Activated CD8-positive, alpha-beta memory T cell treated with anti-CD3 and anti-CD28 coated beads, Interleukin-2, amount 50 U/mL, for 24 hours (primary cell): Measurements from ENCODE around the gene CEP20.
A peak's percentile ranks its signal among the peaks of the same experiment; 100 is the strongest.
"Not testable (repeated sequence)": the region's sequence is repeated elsewhere in the genome, so short reads cannot be mapped to it uniquely, and the experiment has no call there.

Experiments used
- DNase-seq: peaks from one replicate; pipeline ENCODE4 v3.0.0-alpha.2; 2020; ENCODE audit errors: extremely low read depth

The CEP20 gene, protein sequence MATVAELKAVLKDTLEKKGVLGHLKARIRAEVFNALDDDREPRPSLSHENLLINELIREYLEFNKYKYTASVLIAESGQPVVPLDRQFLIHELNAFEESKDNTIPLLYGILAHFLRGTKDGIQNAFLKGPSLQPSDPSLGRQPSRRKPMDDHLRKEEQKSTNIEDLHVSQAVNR

DNA sequence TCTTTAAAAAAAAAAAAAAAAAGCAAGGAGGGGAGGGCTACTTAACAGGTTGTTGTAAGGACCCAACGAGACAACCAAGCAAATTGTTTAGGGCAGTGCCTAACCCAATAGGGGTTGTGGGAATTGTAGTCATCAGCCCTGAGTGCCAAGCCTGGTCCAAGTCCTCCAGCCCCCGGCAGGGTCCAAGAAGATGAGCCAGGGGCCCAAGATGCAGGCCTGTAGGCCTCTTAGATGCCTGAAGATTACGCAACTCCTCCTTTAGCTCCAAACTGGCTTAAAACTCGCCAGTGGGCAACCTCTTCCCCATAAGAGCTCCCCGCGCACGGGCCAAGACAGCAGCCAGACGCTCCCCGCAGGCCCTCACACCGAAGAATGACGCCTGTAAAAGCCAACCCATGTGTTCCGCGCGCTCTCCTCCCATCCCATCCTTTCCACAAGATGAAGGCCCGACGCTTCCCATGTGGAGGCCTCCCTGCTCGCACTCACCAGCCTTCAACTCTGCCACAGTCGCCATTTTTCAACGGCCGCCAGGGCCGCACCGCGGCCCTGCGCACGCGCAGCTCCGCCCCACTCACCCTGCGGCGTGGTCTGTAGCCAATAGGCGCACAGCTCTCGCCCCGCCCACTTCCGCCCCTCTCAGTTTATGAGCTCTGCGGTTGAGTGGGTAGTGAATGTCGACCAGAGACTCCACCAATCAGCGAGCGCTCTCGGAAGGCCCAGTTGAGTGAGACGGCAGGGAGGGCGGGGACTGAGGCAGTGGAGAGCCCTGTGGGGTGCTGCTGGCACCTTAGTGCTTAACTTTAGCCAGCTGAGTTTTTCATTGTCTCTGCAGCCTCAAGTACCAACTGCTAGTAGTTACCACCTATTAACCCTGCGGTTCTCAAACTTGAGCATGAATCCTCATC, at the start of gene CEP20:
CEP20 (minus strand) TSS at position 532 of the 905 bp plus-strand sequence; CDS start at position 514, 18 bp downstream.
- peak; percentile 99 for DNase-seq

DNA sequence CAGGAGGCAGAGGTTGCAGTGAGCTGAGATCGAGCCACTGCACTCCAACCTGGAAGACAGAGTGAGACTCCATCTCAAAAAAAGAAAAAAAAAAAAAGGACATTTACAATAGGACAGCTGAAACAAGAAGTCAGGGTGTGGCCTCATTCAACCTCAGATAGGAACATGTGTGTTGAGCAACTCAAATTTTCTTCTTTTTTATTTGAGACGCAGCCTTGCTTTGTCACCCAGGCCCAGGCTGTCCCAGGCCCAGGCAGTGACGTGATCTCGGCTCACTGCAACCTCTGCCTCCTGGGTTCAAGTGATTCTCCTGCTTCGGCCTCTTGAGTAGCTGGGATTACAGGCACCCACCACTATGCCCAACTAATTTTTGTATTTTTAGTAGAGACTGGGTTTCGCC, 48.4 kb upstream of the CEP20 start:
- not testable (repeated sequence) for DNase-seq

DNA sequence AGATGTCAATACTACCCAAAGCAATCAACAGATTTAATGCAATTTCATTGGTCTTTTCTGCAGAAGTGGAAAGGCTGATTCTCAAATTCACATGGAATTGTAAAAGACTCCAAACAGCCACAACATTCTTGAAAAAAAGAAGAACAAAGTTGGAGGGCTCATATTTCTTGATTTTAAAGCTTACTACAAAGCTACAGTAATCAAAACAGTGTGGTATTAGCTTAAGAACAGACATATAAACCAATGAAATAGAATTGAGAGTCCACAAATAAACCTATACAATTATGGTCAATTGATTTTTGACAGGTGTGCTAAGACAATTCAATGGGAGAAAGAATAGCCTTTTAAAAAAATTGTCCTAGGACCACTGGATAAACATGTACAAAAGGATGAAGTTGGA, 46.6 kb upstream of the CEP20 start:
- no peak for DNase-seq

DNA sequence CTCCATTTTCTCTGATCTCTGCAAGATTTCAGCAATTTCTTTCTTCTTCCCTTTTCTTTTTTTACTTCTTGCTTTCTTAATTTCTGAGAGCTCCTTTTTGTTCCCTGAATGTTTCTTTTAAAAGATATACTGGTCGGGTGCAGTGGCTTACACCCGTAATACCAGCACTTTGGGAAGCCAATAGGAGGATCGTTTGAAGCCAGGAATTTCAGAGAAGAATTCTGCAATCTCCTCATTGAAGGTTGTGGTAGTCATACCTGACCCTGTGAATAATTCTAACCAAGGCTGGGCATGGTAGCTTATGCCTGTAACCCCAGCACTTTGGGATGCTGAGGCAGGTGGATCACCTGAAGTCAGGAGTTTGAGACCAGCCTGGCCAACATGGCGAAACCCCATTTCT, 45.4 kb upstream of the CEP20 start:
- no peak for DNase-seq

DNA sequence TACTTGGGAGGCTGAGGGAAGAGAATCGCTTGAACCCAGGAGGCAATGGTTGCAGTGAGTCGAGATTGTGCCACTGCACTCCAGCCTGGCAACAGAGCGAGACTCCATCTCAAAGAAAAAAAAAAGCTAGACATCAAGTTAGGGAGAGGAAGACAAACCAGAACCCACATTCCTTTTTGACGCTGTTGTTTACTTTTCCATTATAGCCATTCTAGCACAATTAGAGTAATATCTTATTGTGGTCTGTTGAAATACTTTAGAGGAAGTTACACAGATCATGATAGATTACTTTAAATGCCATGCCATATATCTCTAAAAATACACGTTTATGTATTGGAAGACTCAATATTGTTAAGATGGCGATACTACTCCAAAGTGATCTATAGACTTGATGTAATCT, 44.5 kb upstream of the CEP20 start:
- no peak for DNase-seq

DNA sequence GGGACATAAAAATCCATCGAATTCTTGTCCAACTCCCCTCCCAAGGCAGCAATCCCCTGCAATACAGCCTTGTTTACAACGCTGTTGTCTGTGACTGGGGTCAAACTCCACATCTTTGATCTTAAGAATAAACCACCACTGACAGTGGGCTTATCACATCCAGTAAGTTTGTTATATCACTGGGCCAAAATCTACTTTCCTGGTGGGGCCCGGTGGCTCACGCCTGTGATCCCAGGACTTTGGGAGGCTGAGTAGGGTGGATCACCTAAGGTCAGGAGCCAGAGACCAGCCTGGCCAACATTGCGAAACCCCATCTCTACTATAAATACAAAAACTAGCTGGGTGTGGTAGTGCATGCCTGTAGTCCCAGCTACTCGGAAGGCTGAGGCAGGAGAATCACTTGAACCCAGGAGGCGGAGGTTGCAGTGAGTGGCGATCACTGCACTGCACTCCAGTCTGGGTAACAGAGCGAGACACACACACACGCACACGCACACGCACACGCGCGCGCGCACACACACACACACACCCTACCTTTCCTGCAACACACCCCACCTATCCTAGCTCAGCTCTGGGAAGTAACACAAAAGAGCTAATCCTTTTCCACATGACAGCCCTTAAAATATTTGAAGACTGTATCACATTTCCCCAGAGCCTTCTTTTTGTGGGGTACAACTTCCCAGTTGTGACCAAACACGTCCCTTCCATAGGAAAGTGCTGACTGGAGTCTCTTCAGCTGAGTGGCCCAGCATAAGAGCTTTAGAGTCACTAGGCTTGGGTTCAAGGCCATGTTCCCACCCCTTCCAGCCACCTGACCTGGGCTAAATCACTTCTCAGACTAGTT, 40.1 kb upstream of the CEP20 start:
- no peak for DNase-seq

DNA sequence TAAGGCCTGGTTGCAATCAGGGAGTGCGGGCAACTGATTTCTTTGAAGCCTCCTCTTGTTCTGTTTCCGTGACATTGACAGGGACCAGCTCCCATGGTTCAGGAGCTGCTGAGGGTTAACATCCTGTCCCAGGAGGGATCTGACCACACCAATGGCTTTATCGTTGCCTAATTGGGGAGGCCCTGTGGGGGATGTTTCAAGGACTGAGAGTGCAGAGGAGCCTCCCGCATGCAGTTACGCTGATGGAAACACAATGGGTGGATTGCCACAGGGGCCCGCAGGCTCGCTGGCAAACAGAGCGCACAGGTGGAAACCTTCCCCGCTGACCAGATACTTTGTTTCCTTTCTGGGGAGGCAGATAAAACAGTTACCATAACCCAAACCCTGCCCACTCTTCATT, 37.2 kb upstream of the CEP20 start:
- no peak for DNase-seq

DNA sequence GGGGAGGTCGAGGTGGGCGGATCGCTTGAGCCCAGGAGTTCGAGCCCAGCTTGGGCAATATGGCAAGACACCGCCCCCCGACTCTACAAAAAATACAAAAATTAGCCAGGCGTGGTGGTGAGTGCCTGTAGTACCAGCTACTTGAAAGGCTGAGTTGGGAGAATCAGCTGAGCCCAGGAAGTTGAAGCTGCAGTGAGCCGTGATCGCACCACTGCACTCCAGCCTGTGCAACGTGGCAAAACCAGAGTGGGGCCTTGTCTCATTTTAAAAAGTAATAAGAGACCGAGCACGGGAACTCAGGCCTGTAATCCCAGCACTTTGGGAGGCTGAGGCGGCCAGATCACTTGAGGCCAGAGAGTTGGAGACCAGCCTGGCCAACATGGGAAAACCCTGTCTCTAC, 36.6 kb upstream of the CEP20 start:
- no peak for DNase-seq

DNA sequence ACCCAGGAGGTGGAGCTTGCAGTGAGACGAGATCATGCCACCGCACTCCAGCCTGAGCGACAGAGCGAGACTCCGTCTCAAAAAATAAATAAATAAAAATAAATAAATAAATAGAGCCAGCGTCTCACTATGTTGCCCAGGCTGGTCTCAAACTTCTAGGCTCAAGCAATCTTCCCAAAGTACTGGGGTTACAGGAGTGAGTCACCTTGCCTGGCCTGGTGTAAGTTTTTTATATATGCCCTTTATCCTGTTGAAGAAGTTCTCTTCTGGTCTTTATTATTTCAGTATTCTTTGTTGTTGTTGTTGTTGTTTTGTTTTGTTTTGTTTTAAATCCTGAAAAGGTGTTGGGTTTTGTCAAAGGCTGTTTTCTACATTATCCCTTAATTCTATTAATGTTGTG, 30.9 kb upstream of the CEP20 start:
- DNase-seq: no peak

DNA sequence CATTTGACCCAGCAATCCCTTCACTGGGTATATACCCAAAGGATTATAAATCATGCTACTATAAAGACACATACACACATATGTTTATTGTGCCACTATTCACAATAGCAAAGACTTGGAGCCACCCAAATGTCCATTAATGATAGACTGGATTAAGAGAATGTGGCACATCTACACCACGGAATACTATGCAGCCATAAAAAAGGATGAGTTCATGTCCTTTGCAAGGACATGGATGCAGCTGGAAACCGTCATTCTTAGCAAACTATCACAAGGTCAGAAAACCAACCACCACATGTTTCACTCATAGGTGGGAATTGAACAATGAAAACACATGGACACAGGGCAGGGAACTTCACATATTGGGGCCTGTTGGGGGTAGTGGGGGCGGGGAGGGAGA, 29.9 kb upstream of the CEP20 start:
- DNase-seq: not testable (repeated sequence)

DNA sequence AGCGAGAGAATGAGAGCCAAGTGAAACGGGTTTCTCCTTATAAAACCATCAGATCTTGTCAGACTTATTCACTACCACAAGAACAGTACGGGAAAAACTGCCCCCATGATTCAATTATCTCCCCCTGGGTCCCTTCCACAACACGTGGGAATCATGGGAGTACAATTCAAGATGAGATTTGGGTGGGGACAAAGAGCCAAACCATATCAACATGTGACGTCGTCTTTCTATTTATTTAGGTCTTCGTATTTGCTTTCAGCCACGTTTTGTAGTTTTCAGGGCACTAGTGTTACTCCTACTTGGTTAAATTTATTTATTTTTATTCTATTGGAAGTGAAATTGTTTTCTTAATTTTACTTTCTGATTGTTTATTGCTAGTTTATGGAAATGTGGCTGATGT, 27.9 kb upstream of the CEP20 start:
- no peak for DNase-seq

DNA sequence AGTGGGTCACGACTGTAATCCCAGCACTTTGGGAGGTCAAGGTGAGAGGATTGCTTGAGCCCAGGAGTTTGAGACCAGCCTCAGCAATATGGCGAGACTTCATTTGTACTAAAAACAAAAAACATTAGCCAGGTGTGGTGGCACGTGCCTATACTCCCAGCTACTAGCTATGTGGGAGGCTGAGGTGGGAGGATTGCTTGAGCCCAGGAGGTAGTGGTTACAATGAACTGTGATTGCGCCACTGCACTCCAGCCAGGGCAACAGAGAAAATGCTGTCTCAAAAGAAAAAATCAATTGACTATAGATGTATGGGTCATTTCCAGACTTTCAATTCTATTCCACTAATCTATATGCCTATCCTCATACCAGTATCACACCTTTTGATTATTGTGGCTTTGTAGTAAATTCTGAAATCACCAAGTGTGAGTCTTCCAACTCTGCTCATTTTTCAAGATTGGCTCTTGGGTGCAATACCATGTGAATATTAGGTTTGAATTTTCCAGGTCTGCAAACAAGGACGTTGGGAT, 27.2 kb upstream of the CEP20 start:
- no peak for DNase-seq

DNA sequence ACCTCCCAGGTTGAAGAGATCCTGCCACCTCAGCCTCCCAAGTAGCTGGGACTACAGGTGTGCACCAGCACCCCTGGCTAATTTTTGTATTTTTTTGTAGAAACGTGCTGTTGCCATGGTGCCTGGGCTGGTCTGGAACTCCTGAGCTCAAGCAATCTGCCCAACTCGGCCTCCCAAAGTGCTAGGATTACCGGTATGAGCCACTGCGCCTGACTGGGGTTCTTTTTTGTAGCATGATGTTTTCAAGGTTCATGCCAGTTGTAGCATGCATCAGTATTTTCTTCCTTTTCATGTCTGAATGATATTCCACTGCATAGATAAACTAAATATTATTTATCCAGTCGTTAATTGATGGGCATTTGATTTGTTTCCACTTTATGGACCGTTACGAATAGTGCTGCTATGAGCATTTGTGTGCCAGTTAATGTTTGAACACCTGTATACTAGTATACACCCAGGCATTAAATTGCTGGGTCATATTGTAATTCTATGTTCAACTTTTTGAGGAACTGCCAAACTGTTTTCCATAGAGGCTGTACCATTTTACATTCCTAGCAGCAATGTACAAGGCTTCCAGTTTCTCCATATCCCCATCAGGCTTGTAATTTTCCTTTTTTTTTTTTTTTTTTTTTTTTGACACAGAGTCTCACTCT, 24.8 kb upstream of the CEP20 start:
- no peak for DNase-seq

DNA sequence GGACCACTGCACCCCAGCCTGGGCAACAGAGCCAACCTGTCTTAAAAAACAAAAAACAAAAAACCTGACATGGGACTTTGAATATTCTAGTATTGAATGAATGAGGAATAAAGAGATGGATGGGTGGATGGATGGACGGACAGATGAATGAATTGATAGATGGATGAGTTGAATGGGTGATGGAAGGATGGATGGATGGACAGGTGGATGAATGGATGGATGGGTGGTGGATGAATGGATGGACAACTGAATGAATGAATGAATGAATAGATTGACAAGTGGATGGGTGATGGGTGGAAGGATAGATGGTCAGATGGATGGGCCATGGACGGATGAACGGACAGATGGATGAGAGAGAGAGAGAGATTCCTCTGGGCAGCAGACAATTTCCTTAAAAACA, 22.8 kb upstream of the CEP20 start:
- no peak for DNase-seq

DNA sequence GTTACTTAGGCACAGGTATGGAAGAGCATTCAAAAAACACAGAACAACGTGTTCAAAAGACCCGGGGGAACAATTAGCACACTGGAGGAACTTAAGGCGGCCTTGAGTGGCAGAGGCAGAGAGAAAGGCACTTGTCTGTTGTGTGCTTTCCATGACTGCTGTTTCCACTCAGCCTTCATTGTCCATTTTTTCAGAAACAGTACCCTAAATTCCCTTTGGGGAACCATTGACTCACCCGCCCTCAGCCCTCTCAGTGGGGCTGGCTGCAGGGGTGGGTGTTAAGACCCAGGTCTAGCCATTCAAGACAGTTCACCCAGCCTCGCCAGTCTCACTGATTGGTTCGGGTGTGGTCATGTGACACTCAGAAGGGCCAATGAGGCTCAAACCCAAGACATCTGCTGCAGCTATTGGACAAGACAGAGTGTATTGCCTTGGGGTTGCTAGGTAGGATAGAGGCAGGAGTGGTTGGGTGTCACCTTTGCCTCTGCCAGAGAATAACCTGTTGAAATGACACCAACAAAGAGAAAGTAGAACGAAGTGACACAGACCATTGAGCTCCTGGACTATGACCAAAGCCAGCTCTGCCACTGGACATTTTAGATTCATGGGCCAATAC, 19.6 kb upstream of the CEP20 start:
- DNase-seq: no peak

DNA sequence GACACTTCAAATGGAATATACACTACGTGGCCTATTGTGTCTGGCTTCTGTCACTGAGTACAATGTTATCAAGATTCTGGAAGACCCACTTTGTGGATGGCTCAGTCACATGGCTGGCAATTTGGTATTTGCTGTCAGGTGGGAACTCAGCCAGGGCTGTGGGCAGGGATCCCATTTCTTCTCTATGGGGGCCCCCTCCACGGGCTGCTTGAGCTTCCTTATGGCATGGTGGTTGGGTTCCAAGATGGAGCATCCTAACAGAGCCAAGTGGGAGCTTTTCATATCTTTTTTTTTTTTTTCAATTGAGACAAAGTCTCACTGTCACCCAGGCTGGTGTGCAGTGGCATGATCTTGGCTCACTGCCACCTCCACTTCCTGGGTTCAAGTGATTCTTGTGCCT, 18.0 kb upstream of the CEP20 start:
- no peak for DNase-seq

DNA sequence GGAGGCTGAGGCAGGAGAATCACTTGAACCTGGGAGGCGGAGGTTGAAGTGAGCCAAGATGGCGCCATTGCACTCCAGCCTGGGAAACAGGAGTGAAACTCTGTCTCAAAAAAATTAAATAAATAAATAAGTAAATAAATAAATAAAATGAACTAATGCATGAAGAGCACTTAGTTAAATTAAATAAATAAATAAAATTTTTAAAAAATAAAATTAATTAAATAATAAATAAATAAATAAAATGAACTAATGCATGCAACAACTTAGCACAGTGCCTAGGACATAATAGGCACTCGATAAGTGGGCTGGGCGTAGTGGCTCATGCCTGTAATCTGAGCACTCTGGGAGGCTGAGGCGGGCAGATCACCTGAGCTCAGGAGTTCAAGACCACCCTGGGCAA, 15.6 kb upstream of the CEP20 start:
- no peak for DNase-seq

DNA sequence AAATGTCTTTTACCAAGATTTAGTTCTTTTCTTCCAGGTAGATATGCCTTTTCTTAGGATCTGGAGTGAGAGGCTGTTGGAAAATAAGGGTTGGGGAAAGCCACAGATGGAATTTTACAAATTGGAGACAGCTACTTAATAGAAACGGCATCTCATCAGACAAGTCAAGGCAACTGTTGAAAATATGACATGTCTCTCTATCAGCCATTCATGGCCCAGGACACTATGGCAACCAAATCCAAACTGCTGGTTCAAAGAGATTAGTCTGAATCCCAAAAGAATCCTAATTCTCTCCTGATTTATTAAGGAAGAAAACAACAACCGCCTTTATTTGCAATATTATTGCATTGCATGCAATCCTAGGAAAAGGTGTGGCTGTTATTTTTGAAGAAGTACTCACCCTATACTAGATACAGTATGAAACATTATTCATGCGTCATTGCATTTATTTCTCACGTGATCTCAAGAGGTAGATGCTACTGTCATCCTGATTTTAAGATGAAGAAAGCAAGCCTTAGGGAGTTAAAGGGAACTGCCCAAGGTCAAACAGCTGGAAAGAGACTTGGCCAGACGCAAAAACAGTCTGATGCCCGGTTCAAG, 12.6 kb upstream of the CEP20 start:
- DNase-seq: no peak

DNA sequence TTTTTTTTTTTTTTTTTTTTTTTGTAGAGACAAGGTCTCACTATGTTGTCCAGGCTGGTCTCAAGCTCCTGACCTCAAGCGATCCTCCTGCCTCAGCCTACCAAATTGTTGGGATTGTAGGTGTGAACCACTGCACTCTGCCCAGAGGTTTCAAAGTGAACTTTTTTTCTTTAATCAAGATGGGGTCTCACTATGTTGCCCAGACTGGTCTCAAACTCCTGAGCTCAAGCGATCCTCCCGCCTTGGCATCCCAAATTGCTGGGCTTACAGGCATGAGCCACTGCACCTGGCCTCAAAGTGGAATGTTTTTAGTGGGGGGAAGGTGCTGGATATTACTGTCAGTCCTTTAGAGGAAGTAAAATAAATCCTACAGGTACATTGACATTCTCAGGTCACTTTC, 12.0 kb upstream of the CEP20 start:
- DNase-seq: no peak

DNA sequence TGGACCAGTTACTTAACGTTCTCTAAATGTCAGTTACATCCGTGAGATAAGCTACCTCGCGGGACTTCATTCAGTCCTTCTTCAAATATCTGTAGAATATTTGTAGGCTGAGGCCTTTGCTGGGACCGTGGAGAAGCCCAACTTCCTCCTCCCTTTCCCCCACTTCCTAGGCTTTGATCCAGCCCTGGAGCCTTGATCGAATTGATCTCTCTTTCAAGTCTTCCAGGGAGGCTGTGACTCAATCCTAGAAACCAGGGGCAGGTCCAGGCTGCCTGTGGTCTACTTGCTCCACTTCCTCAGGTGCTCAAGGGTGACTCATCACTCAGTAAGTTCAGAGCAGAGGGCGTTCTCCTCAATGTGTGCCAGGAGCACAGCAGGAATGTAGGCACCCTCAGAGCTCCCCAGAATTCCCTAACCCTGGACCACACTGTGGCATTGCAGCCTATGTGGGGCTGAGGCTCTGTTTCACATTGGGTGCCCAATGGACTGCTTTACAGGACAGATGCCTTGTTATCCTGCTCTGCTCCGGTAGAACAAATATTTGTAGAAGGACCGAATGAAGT, 11.2 kb upstream of the CEP20 start:
- DNase-seq: no peak

DNA sequence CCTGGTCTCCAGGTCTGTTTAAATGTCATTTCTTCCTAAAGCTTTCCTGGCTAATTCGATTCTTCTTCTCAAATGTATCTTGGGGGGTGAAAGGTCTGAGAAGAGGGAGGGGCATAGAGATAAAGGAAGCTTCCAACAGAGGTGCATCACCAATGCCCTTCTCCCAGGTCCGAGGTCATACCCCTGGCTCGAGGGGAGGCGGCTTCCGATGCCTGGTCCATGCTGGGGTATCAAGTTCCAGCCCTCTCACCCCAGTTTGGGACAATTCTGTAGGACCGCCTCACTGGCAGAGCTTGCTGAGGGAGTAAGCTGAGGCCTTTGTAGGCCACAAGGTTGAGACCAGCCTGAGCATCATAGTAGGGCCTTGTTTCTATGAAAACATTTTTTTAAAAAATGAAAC, 10.3 kb upstream of the CEP20 start:
- no peak for DNase-seq
